ENCODE data around the gene SCRN2.
A peak's percentile ranks its signal among the peaks of the same experiment; 100 is the strongest.

SCRN2 gene

DNA sequence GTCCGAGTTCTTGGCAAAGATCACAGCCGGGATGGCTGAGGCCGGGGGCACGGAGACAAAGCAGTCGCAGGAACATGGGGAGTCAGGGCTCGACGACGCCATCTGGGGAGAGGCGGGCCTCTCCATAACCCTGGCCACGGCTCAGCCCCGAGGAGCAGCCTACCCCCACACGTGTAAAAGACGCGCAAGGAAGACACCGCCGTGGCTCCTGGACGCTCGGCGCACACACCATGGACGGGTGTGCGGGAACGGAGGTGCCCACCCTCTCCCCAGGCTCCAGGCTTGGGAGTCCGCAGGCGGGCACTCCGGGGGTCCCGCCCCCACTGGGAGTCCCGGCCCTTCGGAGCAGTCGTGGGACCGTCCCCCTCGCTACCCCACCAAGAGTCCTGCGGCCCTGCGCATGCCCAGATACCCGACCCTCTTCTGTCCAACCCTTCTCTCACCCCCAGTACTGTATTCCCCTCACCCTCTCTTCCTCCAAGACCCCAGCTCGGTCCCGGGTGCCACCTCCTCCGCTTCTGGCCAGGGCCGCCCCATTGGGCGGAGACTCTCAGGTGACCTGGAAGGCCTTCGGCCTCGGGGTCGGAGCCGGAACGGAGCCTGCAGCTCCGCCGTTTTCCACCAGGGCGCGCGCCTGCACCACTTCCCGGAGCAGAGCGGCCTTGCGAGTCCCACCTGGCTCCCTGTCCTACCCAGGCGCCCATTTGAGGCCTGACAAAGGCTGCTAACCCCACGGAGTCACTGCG lies at the start of gene SCRN2:
TSS of gene SCRN2 (minus strand) at position 532 of the 746 bp plus-strand sequence. CDS start at position 102, 430 bp downstream.
- DNase-seq (ENCODE audit: low spot score) = peak; percentile 90

DNA sequence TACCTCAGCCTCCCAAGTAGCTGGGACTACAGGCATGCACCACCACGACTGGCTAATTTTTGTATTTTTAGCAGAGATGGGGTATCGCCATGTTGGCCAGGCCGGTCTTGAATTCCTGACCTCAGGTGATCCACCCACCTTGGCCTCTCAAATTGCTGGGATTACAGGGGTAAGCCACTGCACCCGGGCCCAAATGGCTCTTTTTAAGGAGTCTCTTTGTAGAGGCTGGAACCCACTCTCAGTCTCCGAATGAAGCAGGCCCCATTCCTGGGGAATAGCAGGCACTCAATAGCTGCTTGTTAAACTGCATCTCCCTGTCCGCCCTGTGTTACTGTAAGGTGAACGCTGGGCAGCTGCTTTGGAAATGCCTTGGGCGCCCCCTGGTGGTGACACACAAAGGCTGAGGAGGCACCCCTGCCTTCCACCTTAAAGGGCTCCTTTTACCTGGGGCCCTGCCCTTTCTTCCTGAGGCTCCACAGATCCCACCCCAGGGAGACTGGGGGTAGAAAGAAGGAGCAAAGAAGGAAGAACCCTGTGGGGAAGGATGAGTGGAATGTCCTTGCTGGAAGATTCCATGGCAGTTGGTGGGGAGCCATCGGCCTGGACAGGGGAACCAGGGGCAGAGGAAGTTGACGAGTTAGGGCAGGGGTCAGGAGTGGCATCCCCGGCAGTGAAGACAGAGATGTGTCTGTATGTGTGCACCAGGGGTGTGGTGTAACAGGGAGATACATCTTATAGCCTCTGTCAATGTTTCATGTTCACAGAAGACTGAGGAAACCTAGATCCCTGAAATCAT lies 48.9 kb upstream of the SCRN2 start:
- peak; percentile 70 for DNase-seq (ENCODE audit: low spot score)

DNA sequence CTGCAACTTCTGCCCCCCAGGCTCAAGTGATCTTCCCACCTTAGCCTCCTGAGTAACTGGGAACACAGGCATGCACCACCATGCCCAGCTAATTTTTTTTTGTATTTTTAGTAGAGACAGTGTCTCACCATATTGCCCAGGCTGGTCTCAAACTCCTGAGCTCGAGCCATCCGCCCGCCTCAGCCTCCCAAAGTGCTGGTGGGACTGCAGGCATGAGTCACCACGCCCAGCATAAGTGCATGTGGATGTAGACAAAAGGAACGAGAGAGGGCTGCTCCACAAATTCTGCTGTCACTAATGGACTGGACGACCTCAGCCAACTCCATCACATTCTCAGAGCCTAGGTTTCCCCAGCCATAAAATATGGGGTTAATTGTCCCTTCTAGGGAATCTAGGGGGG lies 47.2 kb upstream of the SCRN2 start:
- DNase-seq (ENCODE audit: low spot score) = no peak

DNA sequence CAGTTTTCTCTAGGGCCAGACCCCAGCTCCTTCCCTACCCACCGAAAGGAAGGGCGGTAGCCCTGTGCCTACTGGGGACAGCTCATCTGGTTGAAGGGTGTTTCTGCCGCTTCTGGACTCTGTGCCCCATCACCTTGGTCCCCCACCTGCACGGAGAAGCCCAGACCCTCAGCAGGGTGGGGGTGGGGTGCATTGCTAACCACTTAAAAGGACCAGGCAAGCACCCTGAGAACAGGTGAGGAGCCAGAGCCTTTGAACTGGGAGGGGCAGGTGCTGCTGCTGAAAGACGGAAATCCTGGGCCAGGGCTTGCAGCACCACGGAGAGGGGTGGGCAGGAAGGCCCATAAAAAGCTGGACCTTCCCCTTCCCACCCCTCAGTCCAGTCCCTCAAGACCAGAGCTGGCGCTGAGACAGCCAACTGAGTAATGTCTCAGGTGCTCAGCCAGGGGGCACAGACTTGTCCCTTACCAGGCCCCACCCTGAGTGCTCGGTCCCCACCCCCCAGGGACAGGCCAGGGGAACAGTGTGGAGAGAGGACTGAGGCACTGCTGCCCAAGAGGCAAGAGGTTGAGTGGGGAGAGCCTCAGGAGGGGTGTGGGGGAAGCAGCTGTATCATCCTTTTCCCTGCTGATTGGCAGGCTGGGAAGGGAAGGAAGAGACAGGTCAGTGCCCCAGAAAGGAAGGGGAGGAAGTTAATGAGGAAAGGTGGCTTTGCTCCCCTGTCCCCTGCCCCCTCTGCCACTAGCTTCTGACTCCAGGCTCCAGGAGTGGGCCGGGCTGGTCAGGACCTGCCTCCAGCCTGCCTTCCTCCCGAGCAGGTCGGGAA lies 44.0 kb upstream of the SCRN2 start:
- no peak for DNase-seq (ENCODE audit: low spot score)

DNA sequence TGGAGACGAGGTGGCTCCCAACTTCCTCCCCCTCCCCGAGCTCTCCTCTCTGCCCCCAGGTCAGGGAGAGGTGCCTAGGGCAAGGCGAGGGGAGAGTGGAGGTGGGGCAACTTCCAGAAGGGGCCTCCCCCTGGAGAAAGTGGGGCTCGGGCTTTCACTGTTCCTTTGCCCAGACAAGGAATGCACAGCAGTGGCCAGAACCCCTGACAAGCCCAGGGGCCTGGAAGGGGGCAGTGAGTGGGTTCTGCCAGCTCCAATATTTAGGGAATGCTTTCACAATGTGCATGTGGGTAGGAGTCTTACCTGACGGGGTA lies 43.3 kb upstream of the SCRN2 start:
- no peak for DNase-seq (ENCODE audit: low spot score)

DNA sequence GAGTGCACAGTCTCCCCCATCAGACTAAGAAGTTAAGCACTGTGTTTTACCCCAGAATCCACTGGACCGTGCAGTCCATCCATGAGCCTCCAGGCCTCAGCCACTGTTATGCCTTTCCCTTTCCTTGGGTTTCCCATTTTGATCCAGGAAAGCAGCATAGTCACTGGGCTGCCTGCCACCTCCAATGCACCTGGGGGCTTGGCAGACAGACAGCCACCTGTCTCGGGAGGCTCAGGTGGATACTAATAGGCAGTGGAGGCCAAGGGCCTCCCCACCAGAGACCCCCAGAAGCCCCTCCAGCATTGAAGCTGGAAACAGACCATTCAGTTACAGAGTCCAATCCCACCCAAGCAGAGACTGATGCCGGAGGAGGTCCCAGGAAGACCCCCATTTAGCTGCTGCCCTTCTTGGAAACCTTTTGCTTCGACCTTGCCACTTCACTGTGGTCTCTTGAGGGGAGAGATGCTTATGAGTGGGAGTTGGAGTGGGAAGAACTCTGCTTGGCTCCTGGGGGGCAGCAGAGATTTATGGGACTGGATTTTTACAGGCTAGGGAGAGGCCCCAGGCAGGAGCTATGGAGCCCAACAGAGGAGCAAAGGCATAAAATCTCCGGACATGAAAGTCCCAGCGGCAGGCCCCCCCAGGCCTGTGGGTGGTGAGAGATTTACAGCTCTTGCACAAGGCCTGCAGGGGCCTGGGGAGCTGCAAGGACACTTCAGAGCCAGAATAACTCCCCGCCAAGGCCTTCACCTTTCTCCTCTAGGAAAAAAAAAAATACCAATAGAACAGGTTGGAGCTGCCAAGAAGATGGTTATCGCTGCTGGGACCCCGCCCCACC lies 42.7 kb upstream of the SCRN2 start:
- no peak for DNase-seq (ENCODE audit: low spot score)

DNA sequence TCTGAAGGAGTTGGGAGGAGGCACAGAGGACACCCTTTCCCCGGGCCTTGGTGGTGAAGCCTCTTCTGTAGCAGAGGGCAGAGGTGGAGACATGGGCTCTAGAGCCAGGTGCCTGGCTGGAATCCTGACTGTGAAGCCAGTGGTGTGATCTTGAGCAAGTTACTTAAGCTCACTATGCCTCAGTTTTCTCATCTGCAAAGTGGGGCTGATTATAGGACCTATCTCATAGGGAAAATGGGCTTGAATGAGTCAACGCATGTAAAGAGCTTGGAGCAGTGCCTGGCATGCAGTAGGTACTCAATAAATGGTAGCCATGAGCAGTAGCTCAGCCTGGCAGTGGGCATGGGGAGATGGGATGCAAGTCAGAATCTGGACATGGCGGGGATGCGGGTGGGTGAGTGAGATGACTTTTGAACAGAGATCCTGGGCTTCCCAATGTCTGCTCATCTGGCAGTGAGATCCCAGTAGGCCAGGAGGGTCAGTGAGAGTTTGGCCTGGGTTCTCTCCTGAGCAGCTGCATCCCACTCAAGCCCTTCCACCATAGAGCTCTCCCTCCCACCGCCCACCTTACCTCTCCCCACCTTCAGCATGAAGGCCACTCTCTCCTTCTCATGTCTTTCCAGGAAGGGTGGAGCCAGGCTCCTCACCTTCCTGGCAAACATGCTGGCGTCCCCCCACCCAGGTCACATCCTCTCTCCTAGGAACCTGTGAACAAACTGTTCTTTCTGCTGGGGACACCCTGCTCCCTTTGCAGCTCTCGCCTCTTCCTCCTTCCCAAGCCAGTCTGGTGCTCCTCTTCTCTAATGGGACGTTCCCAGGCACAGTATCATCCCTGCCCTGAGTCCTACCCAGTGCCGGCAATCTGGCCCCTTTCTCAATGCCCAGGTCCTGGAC lies 41.9 kb upstream of the SCRN2 start:
- no peak for DNase-seq (ENCODE audit: low spot score)

DNA sequence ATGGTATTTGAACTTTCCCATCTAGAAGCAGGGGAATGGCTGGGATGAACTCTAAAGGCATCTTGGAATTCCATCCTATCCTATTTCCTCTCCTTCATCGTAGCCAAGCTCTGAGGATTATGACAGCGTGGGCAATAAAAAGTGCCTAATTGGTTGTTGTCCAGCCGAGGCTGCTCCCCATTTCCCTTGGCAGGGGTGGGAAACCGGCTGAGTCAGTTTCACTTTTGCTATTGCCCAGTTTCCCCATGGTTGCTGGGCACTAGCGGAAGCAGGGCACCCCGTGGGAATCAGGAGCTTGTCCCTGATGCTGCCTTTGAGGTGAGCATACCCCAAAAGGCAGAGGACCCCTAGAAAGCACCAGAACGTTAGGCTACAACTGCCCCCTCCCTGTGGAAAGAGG lies 41.2 kb upstream of the SCRN2 start:
- no peak for DNase-seq (ENCODE audit: low spot score)

DNA sequence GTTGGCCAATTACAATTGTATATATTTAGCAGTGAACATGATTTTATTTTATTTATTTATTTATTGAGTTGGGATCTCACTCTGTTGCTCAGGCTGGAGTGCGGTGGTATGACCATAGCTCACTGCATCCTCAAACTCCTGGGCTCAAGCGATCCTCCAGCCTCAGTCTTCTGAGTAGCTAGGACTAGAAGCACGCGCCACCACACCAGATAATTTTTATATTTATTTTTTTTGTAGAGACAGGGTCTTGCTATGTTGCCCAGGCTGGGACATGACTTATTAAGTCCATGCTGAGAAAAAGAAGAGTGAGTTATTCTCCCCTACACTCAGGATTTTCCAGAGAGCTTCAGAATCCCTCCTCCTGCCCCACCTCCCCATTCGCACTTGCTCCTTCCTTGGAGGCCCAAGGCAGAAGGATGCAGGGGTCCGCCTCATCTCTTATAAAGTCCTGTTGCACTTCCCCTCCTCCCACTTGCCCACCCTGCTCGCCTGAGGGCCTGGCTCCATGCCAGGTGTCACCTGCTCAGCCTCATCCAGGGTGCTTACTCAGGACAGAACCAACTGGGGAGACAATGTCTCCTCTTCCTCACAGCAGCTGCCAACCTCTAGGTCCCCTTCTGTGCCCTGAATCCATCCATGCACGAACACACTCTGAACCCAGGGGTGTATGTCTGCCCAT lies 38.8 kb upstream of the SCRN2 start:
- DNase-seq (ENCODE audit: low spot score) = no peak

DNA sequence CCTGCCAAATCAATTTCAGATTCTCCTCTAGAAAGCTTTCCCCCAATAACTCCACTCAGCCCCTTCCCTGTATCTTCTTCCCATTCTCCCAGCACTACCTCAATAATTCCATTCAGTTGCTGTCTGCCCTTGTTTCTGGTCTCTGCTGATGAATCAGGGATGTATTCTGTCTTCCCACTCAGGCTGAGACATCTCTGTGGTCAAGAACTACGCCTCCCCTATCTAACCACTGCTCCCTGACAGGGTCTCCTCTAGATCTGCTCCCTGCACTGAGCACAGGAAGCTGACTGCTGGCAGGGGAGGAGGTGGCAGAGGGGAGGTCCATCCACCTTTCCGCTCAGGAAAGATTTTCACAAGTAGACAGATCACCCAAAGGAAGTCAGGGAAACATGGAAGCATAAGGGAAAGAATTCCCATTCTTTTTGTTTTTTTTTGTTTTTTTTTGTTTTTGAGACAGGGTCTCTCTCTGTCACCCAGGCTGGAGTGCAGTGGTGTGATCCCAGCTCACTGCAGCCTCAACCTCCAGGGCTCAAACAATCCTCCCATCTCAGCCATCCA lies 38.0 kb upstream of the SCRN2 start:
- no peak for DNase-seq (ENCODE audit: low spot score)

DNA sequence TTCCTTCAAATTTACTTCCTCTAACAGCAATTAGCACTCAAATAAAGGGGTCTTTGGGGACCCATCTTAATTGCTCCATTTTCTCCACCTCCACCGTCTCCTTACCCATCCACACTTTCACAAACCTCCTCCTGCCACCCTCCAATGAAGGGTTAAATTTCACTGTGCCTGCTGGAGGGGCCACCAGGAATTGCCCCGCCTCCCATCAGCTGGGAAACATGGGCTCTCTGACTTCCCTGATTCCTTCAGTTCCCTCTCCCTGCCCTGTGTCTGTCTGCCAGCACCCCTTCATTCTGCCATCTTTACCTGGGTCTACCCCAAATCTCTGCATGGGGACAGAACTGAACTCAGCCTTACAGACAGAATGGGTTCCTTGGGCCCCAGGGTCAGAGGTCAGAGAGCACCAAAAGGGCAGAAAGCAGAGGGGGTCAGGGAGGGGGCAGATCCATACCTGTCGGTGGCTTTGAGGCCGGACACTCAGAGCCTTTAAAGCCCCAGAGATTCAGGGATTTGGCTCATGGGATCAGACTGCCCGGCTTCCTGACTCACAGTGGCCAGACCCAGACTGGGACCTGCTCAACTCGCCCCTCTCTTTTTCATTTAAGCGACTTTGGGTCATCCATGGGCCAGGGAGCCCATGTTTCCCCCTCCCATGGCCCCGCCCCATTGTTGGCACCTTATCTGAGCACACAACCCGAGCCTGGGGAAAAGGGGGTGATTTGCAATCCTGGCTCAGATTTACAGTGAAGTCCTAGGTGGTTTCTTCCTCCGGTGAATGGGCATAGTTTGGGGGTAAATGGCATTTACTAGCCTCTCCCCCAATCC lies 37.3 kb upstream of the SCRN2 start:
- no peak for DNase-seq (ENCODE audit: low spot score)

DNA sequence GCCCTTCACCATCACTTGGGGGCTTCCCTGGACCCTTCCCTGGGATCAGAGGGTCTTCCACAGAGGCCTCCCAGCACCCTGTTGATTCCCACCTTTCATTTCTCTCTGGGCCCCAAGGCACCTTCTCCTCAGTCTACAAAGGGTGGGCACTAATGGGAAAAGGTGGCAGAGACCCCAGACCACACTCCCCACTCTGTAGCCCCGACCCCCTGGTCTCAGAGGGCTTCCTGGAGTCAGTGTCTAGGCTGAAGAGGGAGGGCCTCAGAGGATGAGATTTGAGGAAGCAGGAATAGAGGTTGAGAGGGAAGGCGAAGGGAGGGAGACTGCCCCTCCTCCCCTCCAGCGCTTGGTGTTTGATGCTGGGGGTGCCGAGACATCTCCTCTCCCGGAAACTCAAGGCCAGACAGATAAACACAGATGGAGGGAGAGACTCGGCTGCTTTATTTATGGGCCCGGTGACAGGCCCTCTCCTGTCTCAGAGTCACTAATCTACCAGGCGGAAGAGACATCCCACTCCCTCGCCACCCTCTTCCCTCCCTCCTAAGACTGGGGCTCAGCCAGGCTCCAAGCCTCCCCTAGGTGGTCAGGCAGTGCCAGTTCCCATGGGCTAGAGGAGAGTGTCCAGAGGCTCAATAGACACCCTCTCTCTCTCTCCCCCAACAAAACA lies 36.4 kb upstream of the SCRN2 start:
- DNase-seq (ENCODE audit: low spot score) = no peak

DNA sequence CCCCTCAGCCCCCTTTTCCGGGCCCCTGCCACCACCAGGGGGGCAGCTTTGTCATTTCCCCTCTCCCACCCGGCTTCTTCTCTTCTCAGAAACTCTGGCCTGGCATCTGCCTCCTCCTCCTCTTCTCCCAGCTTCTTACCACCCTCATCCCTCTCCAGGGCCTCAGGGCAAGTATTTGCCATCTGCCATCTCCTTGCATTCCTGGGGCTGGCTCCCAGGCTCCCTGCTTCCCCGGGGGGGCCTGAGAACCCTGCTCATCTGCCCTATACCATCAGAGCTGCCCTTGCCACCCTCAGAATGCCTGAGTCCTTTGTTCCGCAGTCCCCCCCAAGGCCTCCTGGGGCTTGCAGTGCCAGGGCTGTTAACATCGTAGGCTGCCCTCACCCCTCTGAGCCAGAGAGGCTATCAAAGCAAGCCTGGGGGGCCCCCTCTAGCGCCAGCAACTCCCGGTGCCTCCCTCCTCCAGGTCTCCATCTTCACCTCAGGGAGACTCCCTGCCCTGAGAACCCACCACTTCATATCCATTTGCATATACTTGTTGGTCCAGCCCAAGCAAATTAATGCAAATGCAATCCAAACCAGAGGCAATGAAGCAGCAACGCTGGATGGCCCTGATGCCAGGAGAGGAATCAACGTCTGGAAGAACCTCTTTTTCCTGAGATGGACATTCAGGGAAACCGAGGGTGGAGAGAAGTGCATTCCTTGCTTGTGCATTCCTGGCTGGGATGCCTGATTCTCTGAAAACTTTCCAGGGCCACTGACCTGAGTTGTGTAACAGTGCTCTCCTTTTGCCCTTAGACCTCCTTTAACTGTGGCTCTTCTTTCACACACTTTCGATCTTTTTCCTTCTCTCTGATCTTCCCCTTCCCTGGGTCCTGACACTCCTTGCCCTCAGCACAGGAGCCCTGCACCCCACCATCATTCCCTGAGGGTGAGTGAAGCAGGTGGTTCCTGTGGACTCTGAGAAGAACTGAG lies 34.2 kb upstream of the SCRN2 start:
- DNase-seq (ENCODE audit: low spot score) = no peak

DNA sequence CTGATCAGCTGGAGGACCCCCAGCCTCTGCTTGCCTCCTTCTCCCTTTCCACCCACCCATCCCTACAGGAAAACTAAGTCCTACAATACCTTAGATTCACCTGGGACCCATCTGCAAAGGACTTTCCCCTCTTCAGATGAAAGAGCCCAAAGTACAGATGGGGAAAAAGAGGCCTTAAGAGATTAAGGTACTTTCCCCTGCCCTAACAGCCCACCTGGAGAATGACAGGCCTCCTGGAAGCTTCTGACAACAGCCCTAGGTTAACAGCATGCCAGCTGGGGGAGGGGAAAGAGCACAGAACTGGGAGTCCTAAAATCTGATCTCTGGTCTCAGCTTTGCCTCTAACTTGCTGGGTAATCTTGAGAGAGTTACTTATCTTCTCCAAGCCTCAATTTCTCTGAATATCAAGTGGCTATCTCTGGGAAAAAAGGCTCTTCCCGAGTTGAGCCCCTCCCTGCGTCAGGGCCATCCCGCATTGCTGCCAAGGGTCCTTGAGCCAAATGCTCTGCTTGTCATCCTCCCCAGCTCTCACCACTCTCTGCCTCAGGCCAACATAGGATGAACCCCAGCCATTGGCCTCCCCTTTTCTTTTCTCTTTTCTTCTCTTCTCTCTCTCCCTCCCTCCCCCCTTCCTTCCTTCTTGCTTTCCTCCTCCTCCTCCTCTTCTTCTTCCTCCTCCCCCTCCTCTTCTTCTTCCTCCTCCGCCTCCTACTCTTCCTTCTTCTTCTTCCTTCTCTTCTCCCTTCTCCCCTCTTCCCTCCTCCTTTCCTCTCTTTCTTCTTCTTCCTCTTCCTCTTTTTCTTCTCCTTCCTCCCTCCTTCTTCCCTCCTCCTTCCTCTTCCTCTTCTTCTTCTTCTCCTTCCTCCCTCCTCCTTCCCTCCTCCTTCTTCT lies 32.4 kb upstream of the SCRN2 start:
- DNase-seq (ENCODE audit: low spot score) = no peak

DNA sequence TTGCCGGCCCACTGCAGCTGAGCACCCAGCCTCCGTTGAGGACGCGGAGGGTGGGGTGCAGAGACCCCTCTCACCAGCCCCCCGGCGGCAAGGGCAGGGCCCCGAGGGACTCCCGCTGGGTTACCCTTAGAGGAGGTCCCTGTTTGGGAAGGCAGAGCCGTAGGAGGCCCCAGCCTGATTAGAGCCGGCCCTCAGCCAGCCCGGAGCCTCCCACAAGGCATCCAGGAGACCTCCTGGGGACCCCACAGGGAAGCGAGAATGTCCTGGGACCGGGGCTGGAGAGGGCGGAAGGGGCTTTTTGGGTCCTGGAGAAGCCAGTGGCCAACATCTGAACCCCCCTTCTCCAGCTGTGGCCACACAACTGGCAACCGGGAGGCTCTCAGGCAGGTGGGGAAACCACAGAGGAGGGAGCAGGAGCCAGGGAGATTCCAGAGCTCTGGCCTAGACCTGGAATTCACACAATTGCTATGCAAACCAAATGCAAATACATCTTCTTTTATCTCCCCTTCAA lies 31.6 kb upstream of the SCRN2 start:
- no peak for DNase-seq (ENCODE audit: low spot score)

Data from HuH-7.5 (cell line).